ENCODE results near the gene SLC9A6. TPM values are rescaled to one million over a fixed set of nuclear protein-coding genes. Genes with fewer than 3 reads are reported as not detected.

Gene SLC9A6
- total RNA-seq, 1 experiment from 2014 or later: 21.7 TPM

- intact Hi-C loops (cut with micrococcal nuclease; ENCODE audit: unreplicated experiment): no loop called here
- Mint-ChIP-seq H3K36me3 (ENCODE audit: insufficient read depth, unreplicated experiment) (no peaks in the 10 kb centered on the region), H3K27ac (ENCODE audit: unreplicated experiment) (no peak overlapping the region), H3K27me3 (ENCODE audit: unreplicated experiment) (peaks cover 42% of the 10 kb centered on the region), H3K9me3 (ENCODE audit: low read depth, unreplicated experiment) (no peaks in the 10 kb centered on the region), H3K4me3 (ENCODE audit: low read depth, unreplicated experiment) (no peak overlapping the region), H3K4me1 (ENCODE audit: low read depth, unreplicated experiment) (no peaks in the 10 kb centered on the region)
- CTCF ChIA-PET: no interaction called here
- DNase-seq: no peak
- no peak for TF ChIP-seq CTCF (IDR thresholded peaks at IDR 0.05; ENCODE audit: unreplicated experiment)
- BruUV-seq (replicated peaks): no TSS peak
These were observed 76.5 kb downstream of the SLC9A6 start for GRCh38 chrX:136061696-136062095.

GRCh38 chrX:136063340-136064079 lies 78.3 kb downstream of the SLC9A6 start:
- Mint-ChIP-seq H3K36me3 (ENCODE audit: insufficient read depth, unreplicated experiment) (no peaks in the 10 kb centered on the region), H3K4me3 (ENCODE audit: low read depth, unreplicated experiment) (no peak overlapping the region), H3K27me3 (ENCODE audit: unreplicated experiment) (peaks cover 59% of the 10 kb centered on the region), H3K27ac (ENCODE audit: unreplicated experiment) (no peak overlapping the region), H3K9me3 (ENCODE audit: low read depth, unreplicated experiment) (no peaks in the 10 kb centered on the region), H3K4me1 (ENCODE audit: low read depth, unreplicated experiment) (no peaks in the 10 kb centered on the region)
- no peak for DNase-seq
- no peak for TF ChIP-seq CTCF (IDR thresholded peaks at IDR 0.05; ENCODE audit: unreplicated experiment)
- no TSS peak for BruUV-seq (replicated peaks)
- intact Hi-C loops (cut with micrococcal nuclease; ENCODE audit: unreplicated experiment): no loop called here
- CTCF ChIA-PET: no interaction called here

- no peaks in the 10 kb centered on the region for H3K36me3 Mint-ChIP-seq (ENCODE audit: insufficient read depth, unreplicated experiment)
- DNase-seq: no peak
- CTCF ChIA-PET: interaction anchor here (0.6 kb wide), 2 partner anchors 131 to 151 kb away, joined by 3 to 4 read pairs; no protein-coding TSS in a partner anchor
- no peak overlapping the region for H3K4me3 Mint-ChIP-seq (ENCODE audit: low read depth, unreplicated experiment)
- no peak for TF ChIP-seq CTCF (IDR thresholded peaks at IDR 0.05; ENCODE audit: unreplicated experiment)
- no peaks in the 10 kb centered on the region for H3K4me1 Mint-ChIP-seq (ENCODE audit: low read depth, unreplicated experiment)
- no peak overlapping the region for H3K27ac Mint-ChIP-seq (ENCODE audit: unreplicated experiment)
- H3K27me3 Mint-ChIP-seq (ENCODE audit: unreplicated experiment): peaks cover 65% of the 10 kb centered on the region
- intact Hi-C loops (cut with micrococcal nuclease; ENCODE audit: unreplicated experiment): no loop called here
- no peaks in the 10 kb centered on the region for H3K9me3 Mint-ChIP-seq (ENCODE audit: low read depth, unreplicated experiment)
- BruUV-seq (replicated peaks): no TSS peak
These were observed 79.4 kb downstream of the SLC9A6 start for GRCh38 chrX:136064661-136065043.

- Mint-ChIP-seq H3K4me1 (ENCODE audit: low read depth, unreplicated experiment) (no peaks in the 10 kb centered on the region), H3K36me3 (ENCODE audit: insufficient read depth, unreplicated experiment) (no peaks in the 10 kb centered on the region), H3K4me3 (ENCODE audit: low read depth, unreplicated experiment) (no peak overlapping the region), H3K9me3 (ENCODE audit: low read depth, unreplicated experiment) (no peaks in the 10 kb centered on the region), H3K27ac (ENCODE audit: unreplicated experiment) (no peak overlapping the region), H3K27me3 (ENCODE audit: unreplicated experiment) (peaks cover 68% of the 10 kb centered on the region)
- no peak for TF ChIP-seq CTCF (IDR thresholded peaks at IDR 0.05; ENCODE audit: unreplicated experiment)
- CTCF ChIA-PET: interaction anchor here (0.6 kb wide), 1 partner anchor 151 kb away, joined by 4 read pairs; no protein-coding TSS in a partner anchor
- intact Hi-C loops (cut with micrococcal nuclease; ENCODE audit: unreplicated experiment): no loop called here
- no peak for DNase-seq
- BruUV-seq (replicated peaks): no TSS peak
These were observed 79.9 kb downstream of the SLC9A6 start for GRCh38 chrX:136065044-136065671.
